Peyer's patch (tissue), 4 donors: ENCODE data around the gene OR1I1.

Experiments
- CTCF ChIP-seq, 6 experiments: fragments of 450-650 bp in 4 of 6; fragments of 200-600 bp in 2 of 6; sonication (generic) in 1 of 6; IDR thresholded peaks; one replicate each; pipeline ENCODE4 v1.5.1; 2017 to 2019; ENCODE audit warnings: antibody characterized with exemption in 6 of 6, mild to moderate bottlenecking in 3 of 6, moderate library complexity in 1 of 6
- POLR2A ChIP-seq, 2 donors: fragments of 450-650 bp; IDR thresholded peaks; one replicate each; pipeline ENCODE4 v1.5.1; 2017; ENCODE audit warnings: antibody characterized with exemption in 2 of 2, mild to moderate bottlenecking in 2 of 2, moderate library complexity in 2 of 2

DNA sequence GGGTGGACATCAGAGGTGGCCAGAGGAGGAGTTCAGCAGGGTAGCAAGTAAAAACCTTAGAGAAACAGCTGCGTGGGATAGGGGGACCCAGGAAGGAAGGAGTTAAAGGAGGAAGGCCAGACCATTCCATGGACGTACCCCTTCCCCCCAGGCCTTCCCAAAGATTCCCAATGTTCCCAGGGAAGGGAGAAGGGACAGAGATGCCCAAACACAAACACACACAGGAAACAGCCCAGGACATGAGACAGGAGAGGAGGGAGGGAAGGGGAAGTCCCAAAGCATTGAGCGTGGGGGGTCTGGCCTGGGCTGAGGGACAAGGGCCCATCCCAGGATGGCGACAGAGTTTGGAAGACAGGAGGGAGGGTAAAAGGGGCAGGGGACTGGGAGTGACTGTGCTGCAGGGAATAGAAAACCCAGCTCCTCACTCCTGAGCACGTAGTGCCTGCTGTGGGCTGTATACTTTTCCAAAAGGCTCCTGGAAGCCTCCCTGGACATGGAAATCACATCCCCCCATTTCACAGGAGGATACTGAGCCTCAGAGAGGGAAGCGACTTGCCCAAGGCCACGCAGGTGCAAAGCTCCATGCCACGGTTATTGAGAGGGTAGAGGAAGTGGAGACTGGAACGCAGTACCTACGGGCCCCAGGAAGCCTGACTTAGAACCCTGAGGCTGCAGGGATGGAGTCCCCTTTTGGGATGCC, 26.3 kb downstream of the OR1I1 start:
- TF ChIP-seq POLR2A (IDR thresholded peaks at IDR 0.05) (no peak), CTCF (IDR thresholded peaks at IDR 0.05) (no peak)
